GM18951 (cell line): Measurements from ENCODE around the gene FAM110A.
"Not testable (repeated sequence)": the region's sequence is repeated elsewhere in the genome, so short reads cannot be mapped to it uniquely, and the experiment has no call there.

Experiments
- POLR2A ChIP-seq: IDR thresholded peaks from 4 replicates; pipeline ENCODE4 v1.6.1; 2011; ENCODE audit warnings: mild to moderate bottlenecking; ENCODE audit not compliant: insufficient read length, insufficient read depth; ENCODE audit errors: extremely low read depth
- in situ Hi-C: fragments of 300-500 bp; cut with MboI; formaldehyde crosslinking; loops from one replicate; pipeline ENCODE4 v1.12.0; 2022; ENCODE audit warnings: low sequenced_read_pairs, mixed read lengths, inconsistent platforms; ENCODE audit not compliant: unreplicated experiment

Gene FAM110A

GRCh38 chr20:841568-842546, 8.3 kb downstream of the FAM110A start:
- in situ Hi-C loops: no loop called here
- no peak for TF ChIP-seq POLR2A

DNA sequence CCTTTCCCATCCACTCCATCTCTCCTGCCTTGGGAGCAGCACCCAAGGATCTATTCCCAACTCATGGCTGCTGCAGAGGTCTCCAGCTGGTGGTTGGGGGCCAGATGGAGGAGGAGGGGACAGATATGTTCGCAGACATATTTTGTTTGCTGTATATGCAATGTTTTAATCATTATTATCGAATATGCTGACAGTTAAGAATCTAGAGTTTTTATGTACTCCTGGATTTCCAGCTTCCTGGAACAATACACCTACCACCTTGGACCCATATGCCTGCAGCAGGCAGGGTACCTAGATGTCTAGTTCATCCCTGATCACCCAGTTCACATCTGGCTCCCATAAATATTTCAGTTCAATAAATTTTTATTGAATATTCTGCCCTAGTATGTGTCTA, 9.0 kb downstream of the FAM110A start:
- in situ Hi-C loops: no loop called here

GRCh38 chr20:843912-844311, 10.4 kb downstream of the FAM110A start:
- in situ Hi-C loops: no loop called here
- no peak for TF ChIP-seq POLR2A

More for the DNA sequence above, 9.0 kb downstream of the FAM110A start:
- TF ChIP-seq POLR2A: no peak

- in situ Hi-C loops: no loop called here
- no peak for TF ChIP-seq POLR2A
Measured at GRCh38 chr20:844473-845225, 11.1 kb downstream of the FAM110A start.

DNA sequence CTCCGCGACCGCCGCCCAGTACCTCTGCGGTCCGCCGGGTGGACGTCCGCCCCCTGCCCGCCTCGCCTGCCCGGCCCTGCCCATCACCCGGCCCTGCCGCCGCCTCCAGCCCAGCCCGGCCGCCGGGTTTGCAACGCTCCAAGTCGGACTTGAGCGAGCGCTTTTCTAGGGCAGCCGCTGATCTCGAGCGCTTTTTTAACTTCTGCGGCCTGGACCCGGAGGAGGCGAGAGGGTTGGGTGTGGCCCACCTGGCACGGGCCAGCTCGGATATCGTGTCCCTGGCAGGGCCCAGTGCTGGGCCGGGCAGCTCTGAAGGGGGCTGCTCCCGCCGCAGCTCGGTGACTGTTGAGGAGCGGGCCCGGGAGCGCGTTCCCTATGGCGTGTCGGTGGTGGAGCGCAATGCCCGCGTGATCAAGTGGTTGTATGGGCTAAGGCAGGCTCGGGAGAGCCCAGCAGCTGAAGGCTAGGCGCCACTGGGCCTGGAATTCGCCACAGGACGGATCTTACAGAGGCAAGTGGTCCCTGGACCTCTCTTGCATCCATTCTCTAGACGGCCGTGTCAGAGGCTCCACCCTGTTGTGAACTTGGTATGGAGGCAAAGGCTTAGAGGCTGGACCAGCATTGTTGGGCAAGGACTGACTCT, 11.8 kb downstream of the FAM110A start:
- TF ChIP-seq POLR2A: no peak
- in situ Hi-C loops: no loop called here

GRCh38 chr20:845941-846893, 12.7 kb downstream of the FAM110A start:
- no peak for TF ChIP-seq POLR2A
- in situ Hi-C loops: no loop called here

DNA sequence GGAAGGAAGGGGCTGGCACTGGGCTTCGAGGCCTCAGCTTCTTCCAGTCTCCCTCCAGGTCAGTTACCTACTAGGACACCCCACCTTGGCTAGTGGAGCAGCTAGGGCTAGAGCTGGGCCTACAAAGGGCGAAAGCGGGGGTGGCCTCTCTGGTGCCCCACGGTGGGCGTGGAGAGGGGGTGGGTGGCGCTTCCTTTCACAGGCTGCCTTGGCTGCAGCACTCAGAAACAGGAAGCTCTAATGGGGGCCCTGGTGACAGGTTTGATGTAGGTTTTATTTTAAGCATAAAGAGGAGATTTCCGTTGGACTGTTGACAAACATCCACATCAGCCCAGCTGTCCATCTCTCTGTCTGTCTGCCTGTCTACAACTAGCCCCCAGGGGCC, 13.4 kb downstream of the FAM110A start:
- in situ Hi-C loops: no loop called here
- no peak for TF ChIP-seq POLR2A

DNA sequence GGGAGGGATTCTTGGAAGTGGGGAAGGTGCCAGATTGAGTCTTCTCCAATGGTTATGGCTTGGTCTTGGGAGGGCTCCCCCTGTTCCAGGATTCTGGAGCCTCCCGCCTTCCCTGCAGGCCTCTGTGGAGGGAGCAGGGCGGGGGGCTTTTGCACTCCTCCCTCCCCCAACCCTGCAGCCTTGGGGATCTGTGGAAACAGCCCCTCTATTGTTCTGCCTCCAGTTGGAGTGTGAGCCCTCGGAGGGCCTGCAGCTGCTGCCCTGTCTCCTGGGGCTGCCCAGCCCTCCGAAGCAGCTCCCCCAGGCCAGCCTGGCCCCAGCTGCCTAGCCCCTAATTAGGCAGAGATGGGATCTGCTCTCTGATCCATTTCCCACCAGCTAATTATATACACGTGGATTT, 14.7 kb downstream of the FAM110A start:
- no peak for TF ChIP-seq POLR2A
- in situ Hi-C loops: no loop called here

DNA sequence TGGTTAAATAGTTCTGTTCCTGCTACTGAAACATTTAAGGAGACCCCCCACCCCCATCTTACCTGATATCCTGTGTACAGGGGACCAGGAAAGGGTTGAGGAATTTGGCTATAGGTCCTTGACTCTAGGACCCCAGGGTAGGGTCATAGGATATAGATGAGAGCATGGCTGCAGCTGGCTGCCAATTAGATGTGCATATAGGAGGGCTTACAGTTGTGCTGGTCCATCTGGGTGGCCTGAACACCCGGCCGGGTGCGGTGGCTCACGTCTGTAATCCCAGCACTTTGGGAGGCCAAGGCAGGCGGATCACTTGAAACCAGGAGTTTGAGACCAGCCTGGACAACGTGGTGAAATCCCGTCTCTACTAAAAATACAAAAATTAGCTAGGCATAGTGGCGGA, 15.2 kb downstream of the FAM110A start:
- in situ Hi-C loops: not testable (repeated sequence)

DNA sequence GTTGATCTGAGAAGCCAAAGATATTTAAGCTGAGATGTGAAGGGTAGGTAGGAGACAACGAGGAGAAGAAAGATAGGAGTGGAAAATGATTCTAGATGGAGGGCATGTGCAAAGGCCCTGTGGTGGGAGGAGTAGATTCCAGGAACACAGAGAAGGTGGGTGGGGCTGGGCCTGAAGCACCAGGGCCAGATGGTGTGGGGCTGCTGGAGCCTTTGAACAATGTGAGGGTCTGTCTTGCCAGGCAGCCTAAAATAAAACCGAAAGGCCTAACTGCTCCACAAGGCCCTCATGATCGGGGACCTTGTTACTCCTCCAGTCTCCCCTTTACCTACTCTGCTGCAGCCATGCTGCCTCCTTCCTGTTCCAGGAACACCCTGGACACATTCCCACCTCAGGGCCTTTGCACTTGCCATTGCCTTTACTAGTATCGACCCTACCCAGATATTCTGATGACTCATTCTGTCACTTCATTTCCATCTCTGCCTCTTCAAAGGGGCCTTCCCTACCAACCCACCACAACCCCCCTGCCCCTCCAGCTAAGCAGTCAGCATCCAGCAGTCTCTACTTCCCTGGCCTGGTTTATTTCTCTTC, 20.0 kb downstream of the FAM110A start:
- in situ Hi-C loops: no loop called here
- no peak for TF ChIP-seq POLR2A

DNA sequence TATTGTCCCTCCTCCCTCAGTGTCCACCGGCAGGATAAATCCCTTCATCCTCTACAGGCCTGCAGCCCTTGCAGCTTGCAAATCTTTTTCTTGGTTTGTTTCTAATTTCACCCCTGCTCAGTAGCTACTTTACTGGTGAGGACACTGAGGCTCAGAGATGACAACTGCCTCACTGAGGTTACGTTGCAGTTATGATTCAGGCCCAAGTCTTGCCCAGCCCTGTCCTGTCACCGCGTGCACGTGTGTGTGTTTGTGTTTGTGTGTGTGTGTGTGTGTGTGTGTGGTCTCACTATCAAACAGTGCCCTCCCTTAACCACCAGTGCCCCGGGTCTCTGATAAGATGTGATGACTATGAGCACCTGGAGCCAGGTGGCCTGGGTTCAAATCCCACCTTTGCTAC, 21.1 kb downstream of the FAM110A start:
- no peak for TF ChIP-seq POLR2A
- in situ Hi-C loops: no loop called here
